GM12874 (cell line): ENCODE results near the gene IFT88.
A peak's percentile ranks its signal among the peaks of the same experiment; 100 is the strongest.

ENCODE experiments used
- TF ChIP-seq, protein P1 (sequence below): IDR thresholded peaks from 2 replicates; pipeline ENCODE4 v1.5.1; 2011; ENCODE audit warnings: low read depth, mild to moderate bottlenecking, control low read depth, low read length, moderate library complexity; ENCODE audit not compliant: insufficient read depth

The IFT88 gene

DNA sequence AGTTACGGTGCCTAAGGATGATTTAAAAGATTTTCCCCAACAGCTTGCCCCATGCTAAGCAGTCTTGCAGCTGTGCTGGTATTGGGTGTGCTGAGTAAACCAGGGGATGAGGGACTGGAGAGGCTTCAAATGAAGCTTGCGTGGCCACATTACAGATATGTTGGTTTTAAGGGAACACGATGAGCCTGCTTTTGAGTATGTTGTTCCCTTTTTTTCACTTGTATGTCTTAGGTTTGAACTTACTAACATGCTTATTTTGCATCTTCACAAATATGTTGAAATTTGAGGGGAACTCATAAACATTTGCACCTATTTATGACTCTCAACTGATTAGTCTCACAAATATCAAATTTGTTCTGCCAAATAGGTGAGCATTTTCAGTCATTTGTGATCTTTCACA lies 134.5 kb downstream of the IFT88 start:
- TF ChIP-seq, protein P1, sequence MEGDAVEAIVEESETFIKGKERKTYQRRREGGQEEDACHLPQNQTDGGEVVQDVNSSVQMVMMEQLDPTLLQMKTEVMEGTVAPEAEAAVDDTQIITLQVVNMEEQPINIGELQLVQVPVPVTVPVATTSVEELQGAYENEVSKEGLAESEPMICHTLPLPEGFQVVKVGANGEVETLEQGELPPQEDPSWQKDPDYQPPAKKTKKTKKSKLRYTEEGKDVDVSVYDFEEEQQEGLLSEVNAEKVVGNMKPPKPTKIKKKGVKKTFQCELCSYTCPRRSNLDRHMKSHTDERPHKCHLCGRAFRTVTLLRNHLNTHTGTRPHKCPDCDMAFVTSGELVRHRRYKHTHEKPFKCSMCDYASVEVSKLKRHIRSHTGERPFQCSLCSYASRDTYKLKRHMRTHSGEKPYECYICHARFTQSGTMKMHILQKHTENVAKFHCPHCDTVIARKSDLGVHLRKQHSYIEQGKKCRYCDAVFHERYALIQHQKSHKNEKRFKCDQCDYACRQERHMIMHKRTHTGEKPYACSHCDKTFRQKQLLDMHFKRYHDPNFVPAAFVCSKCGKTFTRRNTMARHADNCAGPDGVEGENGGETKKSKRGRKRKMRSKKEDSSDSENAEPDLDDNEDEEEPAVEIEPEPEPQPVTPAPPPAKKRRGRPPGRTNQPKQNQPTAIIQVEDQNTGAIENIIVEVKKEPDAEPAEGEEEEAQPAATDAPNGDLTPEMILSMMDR, result no peak

DNA sequence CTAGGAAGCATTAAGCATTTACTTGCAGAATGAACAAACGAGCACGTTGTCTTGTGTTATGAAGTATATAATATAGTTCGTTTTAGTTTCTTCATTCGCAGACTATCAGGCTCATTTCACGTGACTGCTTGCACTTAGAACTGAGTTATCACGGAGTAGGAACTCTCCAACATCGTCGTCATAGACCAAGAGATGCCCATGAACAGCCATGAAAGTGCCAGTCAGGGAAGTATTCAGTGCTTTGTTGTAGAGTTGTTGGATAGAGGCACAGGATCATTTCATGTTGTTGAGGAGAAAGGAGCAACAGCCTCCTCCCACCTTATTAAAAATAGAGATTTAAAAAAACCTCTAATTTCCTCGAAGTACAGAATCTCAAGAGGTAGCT lies 135.6 kb downstream of the IFT88 start:
- TF ChIP-seq, protein P1, result no peak

DNA sequence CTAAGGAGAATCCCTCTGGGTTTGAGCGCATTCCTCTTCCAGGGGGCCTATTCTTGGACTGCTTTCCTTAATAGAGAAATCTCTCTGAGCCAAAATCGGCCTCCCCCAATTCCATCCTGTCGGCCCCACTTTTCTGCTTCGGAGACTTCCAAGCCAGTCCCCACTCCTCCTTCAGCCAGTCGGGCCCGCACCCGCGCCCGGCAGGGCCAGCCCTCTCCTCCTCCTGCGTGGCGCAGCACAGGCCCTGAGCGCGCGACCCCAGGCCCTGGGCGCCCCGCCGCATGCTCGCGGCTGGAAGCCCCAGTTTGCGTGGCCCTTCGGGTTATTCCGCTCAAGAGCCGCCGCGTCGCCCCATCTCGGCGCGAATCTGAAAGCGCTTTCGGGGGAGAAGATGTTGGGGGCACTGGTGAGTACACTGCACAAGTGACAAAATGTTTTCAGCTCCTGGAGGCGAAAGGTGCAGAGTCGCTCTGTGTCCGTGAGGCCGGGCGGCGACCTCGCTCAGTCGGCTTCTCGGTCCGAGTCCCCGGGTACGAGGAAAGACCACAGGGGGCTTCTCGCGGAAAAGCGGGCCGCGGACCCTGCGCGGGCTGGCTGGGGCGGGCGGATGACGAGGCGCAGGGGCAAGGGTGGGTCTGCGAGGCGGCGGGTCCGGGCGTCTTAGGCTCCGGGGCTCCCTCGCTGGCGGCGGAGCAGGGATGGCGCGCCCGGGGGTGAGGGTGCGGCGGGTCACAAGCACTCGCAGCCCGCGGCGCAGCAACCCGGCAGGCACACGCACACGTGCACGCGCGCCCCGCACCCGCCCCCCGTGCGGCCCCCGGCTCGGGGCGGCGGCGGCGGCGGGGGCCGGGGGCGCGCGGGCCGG lies 136.2 kb downstream of the IFT88 start, which contains the start of gene IL17D:
Gene IL17D (plus strand): TSS at position 785 of the 865 bp plus-strand sequence. CDS start 303 bp downstream, outside the sequence.
- TF ChIP-seq, protein P1, result 0 out of 2 replicates have a peak, but pooled peaks have one; percentile 1

DNA sequence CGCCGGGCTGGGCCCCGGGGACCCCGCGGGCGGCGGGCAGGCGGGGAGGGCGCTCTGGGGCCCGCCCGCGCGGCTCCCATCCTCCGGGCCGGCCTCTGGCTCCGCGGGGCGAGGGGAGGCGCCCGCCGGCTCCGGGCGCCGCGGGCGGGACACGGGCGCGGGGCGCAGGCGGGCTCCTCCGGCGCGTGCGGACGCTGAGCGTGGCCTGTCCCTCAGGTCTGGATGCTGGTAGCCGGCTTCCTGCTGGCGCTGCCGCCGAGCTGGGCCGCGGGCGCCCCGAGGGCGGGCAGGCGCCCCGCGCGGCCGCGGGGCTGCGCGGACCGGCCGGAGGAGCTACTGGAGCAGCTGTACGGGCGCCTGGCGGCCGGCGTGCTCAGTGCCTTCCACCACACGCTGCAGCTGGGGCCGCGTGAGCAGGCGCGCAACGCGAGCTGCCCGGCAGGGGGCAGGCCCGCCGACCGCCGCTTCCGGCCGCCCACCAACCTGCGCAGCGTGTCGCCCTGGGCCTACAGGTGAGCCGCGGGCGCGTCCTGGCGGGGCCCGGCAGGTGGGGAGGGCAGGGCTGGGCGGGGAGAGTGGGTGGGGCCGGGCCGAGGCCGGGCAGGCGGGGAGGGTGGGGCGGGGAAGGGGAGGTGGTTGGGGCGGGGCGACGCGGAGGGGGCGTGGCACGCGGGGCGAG lies 137.0 kb downstream of the IFT88 start:
- TF ChIP-seq, protein P1, result peak; percentile 69

DNA sequence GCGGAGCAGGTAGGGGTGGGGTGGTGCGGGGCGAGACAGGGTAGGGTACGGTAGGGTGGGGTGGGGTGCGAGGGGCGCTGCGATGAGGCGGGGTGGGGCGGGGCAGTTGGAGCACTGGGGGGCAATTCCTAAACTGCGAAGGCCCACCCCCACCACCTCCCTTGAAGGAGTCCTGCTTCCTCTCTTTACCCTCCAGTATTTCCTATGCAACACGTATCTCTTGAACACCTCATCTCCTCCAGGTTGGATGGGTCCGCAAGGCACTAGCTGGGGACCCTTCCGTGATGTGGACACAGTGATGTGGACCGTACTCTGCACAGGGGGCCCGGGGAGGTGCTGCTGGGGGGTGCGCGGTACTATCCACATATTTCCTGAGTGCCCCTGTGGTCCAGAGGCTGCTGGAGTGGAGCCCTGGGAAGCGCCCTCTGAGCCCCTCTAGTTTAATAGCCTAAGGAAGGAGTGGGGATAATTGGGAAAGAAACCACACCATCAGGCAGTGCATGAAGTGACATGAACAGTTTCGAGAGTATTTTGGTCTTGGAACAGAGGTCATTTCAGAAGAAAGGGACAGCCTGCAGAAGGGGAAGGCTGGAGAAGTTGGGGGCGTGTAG lies 137.6 kb downstream of the IFT88 start:
- TF ChIP-seq, protein P1, result no peak

DNA sequence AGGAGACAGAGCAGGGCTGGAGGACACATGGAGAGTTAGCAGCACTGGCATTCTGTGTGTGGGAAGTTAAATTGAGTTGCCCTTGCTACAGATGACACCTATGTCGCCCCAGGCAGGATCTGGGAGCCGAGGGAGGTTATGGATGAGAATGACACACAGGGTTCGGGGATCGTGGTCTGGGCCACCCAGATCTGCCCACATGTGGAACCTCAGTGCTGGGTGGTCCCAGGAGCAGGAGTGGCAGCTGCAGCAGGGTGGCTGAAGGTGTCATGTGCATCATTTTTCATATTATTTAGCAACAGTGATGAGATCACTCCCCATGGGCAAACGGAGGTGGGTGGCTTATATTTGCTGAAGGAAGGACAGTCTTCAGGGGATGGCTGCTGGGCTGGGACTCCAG lies 139.7 kb downstream of the IFT88 start:
- TF ChIP-seq, protein P1, result no peak

DNA sequence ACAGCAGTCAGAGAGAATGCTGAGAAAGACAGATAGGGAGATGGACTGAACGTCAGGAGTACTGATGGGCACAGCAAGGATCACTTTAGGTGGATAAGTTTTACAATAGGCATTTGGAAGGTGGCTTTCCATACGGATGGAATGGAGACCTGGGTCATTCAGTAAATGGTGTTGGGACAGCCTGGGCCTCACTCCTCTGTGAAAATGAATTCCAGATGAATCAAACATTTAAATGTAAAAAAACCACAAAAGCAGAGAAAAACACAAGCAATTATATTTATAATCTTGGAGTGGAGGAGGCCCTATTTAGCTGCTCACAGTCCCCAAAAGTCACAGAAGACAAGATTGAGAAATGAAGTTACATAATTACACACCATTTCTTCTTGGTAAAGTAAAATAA lies 141.3 kb downstream of the IFT88 start:
- TF ChIP-seq, protein P1, result no peak
